NCI-H226 (cell line): ENCODE results near the gene ADM.

ENCODE experiments used
- DNase-seq: peaks from one replicate; pipeline ENCODE4 v3.0.0-alpha.2; 2015

The ADM gene

GRCh38 chr11:10310301-10310841, 5.5 kb downstream of the ADM start:
- peak; percentile 36 for DNase-seq

GRCh38 chr11:10311802-10312201, 6.9 kb downstream of the ADM start:
- DNase-seq = no peak

GRCh38 chr11:10314199-10315072, 9.6 kb downstream of the ADM start:
- DNase-seq = no peak

GRCh38 chr11:10315083-10315482, 10.2 kb downstream of the ADM start:
- DNase-seq = no peak

GRCh38 chr11:10317151-10317755, 12.4 kb downstream of the ADM start:
- no peak for DNase-seq

GRCh38 chr11:10317776-10318526, 13.1 kb downstream of the ADM start:
- no peak for DNase-seq

- no peak for DNase-seq
These were observed 13.6 kb downstream of the ADM start for GRCh38 chr11:10318527-10318802.

GRCh38 chr11:10319702-10320558, 15.1 kb downstream of the ADM start:
- DNase-seq = no peak

- DNase-seq = no peak
These were observed 16.0 kb downstream of the ADM start for GRCh38 chr11:10320736-10321465.

- no peak for DNase-seq
These were observed 17.5 kb downstream of the ADM start for GRCh38 chr11:10322401-10322800.

- peak; percentile 55 for DNase-seq
These were observed 18.2 kb downstream of the ADM start for GRCh38 chr11:10322830-10323792.

GRCh38 chr11:10323793-10324170, 18.9 kb downstream of the ADM start:
- DNase-seq = no peak

GRCh38 chr11:10324474-10324873, 19.6 kb downstream of the ADM start:
- DNase-seq = no peak

GRCh38 chr11:10325277-10326011, 20.6 kb downstream of the ADM start:
- no peak for DNase-seq

GRCh38 chr11:10326012-10326964, 21.4 kb downstream of the ADM start:
- DNase-seq = no peak

- peak; percentile 66 for DNase-seq
These were observed 22.4 kb downstream of the ADM start for GRCh38 chr11:10327254-10327653.

GRCh38 chr11:10328314-10329098, 23.6 kb downstream of the ADM start:
- DNase-seq = peak; percentile 70

GRCh38 chr11:10329356-10329755, 24.5 kb downstream of the ADM start:
- no peak for DNase-seq
